RWPE2 (cell line): ENCODE measurements around the gene SNN.

Source experiments
- ATAC-seq: fragments of 200-7000 bp; cut with Tn5 transposase; 3 replicates; pipeline ENCODE4 v1.9.1; 2021; ENCODE audit warnings: low read depth
- DNase-seq: peaks from one replicate; pipeline ENCODE4 v3.0.0-alpha.2; 2020; ENCODE audit warnings: low spot score
- H3K27ac ChIP-seq: fragments of 450-650 bp; 2 replicates; pipeline ENCODE4 v1.5.1; 2017; ENCODE audit warnings: mild to moderate bottlenecking; ENCODE audit not compliant: poor library complexity, severe bottlenecking
- H3K27me3 ChIP-seq: fragments of 250-450 bp; sonication (Bioruptor Pico); 2 replicates; pipeline ENCODE4 v1.5.1; 2021; ENCODE audit warnings: mild to moderate bottlenecking, moderate library complexity; ENCODE audit not compliant: insufficient read depth, poor library complexity, severe bottlenecking
- H3K36me3 ChIP-seq: fragments of 250-450 bp; sonication (Bioruptor Pico); 2 replicates; pipeline ENCODE4 v1.5.1; 2020; ENCODE audit warnings: low read depth, mild to moderate bottlenecking, moderate library complexity
- H3K4me1 ChIP-seq: fragments of 250-450 bp; sonication (Bioruptor Pico); 2 replicates; pipeline ENCODE4 v1.5.1; 2021; ENCODE audit warnings: mild to moderate bottlenecking, moderate library complexity; ENCODE audit not compliant: insufficient read depth, poor library complexity, severe bottlenecking
- H3K4me3 ChIP-seq: fragments of 250-450 bp; sonication (Bioruptor Pico); 2 replicates; pipeline ENCODE4 v1.5.1; 2021; ENCODE audit warnings: mild to moderate bottlenecking, moderate library complexity; ENCODE audit not compliant: severe bottlenecking
- H3K9me3 ChIP-seq: fragments of 250-450 bp; sonication (Bioruptor Pico); 2 replicates; pipeline ENCODE4 v1.5.1; 2021; ENCODE audit warnings: mild to moderate bottlenecking, moderate library complexity; ENCODE audit not compliant: severe bottlenecking
- CTCF ChIP-seq: fragments of 450-650 bp; IDR thresholded peaks from one replicate; pipeline ENCODE4 v1.5.1; 2017; ENCODE audit warnings: mild to moderate bottlenecking, moderate library complexity; ENCODE audit not compliant: poor library complexity, severe bottlenecking

SNN gene

GRCh38 chr16:11673091-11674000 lies 5.1 kb downstream of the SNN start:
- ATAC-seq (no peak), DNase-seq (no peak)
- Histone ChIP-seq H3K4me3 (no peak overlapping the region), H3K4me1 (peaks cover 48% of the 10 kb centered on the region), H3K36me3 (peaks cover 27% of the 10 kb centered on the region), H3K9me3 (no peaks in the 10 kb centered on the region), H3K27me3 (no peaks in the 10 kb centered on the region), H3K27ac (peak overlapping the region; percentile 70)
- no peak for TF ChIP-seq CTCF

- peaks cover 36% of the 10 kb centered on the region for H3K36me3 ChIP-seq
- no peaks in the 10 kb centered on the region for H3K9me3 ChIP-seq
- H3K4me3 ChIP-seq = no peak overlapping the region
- peak overlapping the region; percentile 70 for H3K27ac ChIP-seq
- ATAC-seq (no peak), DNase-seq (no peak)
- no peaks in the 10 kb centered on the region for H3K27me3 ChIP-seq
- peaks cover 48% of the 10 kb centered on the region for H3K4me1 ChIP-seq
- no peak for TF ChIP-seq CTCF
Observed at GRCh38 chr16:11674001-11674817, 6.0 kb downstream of the SNN start.

DNA sequence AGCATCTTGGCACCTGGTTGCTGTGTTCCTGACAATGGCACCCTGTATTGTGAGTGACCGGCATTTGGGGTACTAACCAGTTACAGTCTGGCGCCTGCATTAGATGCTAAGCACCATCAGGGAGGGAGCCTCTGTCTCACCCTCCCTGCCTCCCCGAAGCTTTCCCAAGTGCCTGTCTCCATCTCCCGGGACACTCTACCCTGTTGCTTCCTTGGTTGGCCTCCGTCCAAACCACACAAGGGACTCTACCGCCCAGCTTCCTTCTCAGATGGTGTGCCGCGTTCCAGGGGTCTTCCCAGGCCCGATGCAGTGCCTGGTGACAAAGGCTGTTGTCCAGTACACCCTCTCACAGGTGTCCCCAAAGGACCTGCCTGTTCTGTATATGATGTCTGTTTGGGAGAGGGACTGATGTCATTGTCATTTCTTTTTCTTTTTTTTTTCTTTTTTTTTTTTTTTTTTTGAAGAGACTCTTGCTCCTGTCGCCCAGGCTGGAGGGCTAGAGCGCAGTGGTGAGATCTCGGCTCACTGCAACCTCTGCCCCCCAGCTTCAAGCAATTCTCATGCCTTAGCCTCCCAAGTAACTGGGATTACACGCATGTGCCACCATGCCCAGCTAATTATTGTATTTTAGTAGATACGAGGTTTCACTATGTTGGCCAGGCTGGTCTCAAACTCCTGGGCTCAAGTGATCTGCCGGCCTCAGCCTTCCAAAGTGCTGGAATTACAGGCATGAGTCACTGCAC lies 6.7 kb downstream of the SNN start:
- no peak overlapping the region for H3K4me3 ChIP-seq
- H3K27ac ChIP-seq = peak overlapping the region; percentile 70
- TF ChIP-seq CTCF = no peak
- no peak for ATAC-seq
- no peak for DNase-seq
- H3K9me3 ChIP-seq = no peaks in the 10 kb centered on the region
- no peaks in the 10 kb centered on the region for H3K27me3 ChIP-seq
- peaks cover 48% of the 10 kb centered on the region for H3K4me1 ChIP-seq
- H3K36me3 ChIP-seq = peaks cover 44% of the 10 kb centered on the region

DNA sequence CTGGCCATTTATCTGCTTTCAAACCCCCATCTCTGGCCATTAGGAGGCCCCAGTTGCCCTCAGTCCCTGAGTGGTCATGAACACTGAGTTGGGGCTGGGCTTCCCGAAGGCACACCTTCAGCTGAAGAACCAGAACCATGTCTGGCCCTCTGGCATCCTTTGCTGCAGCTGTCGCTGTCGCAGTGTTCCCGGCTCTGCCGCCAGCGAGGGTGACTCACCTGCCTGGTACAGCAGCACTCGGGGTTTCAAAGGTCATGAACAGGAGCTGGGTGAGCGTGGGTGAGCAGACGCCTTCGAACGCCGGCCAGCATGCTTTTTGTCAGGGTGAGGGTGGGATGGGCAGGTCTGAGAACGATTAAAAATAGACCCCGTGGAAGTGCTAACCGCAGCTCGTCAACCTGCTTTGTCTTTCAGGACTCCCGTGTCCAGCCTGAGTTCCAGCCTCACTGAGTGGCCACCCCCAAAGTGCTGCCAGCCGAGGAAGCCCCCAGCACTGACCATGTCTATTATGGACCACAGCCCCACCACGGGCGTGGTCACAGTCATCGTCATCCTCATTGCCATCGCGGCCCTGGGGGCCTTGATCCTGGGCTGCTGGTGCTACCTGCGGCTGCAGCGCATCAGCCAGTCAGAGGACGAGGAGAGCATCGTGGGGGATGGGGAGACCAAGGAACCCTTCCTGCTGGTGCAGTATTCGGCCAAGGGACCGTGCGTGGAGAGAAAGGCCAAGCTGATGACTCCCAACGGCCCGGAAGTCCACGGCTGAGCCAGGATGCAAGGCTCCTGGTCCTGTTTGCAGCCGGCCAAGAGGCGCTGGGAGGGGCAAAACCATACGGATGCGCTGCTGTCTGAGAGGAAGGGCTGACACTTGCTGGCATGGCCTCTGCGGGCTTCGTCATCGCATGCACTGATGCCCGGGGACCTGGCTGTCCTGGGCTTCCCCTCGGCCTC lies 7.6 kb downstream of the SNN start:
- peaks cover 48% of the 10 kb centered on the region for H3K4me1 ChIP-seq
- ATAC-seq (peak; percentile 48), DNase-seq (no peak)
- TF ChIP-seq CTCF = peak; percentile 7
- peaks cover 52% of the 10 kb centered on the region for H3K36me3 ChIP-seq
- H3K4me3 ChIP-seq = no peak overlapping the region
- no peaks in the 10 kb centered on the region for H3K27me3 ChIP-seq
- peak overlapping the region; percentile 70 for H3K27ac ChIP-seq
- H3K9me3 ChIP-seq = no peaks in the 10 kb centered on the region
